Nephron (organoid): ENCODE measurements around the gene NIFK.
"Not testable (repeated sequence)": the region's sequence is repeated elsewhere in the genome, so short reads cannot be mapped to it uniquely, and the experiment has no call there.

Source experiments
- H3K27ac Mint-ChIP-seq, 3 experiments: 2 replicates each; pipeline ENCODE4 v1.8.0; 2020; ENCODE audit warnings: mixed read lengths in 3 of 3, mild to moderate bottlenecking in 2 of 3, moderate library complexity in 1 of 3
- H3K27me3 Mint-ChIP-seq: 2 replicates; pipeline ENCODE4 v1.8.0; 2021; ENCODE audit warnings: low read depth, mild to moderate bottlenecking, moderate library complexity, mixed read lengths
- H3K36me3 Mint-ChIP-seq: 2 replicates; pipeline ENCODE4 v1.8.0; 2020; ENCODE audit warnings: low read depth, mixed read lengths
- H3K4me1 Mint-ChIP-seq: 2 replicates; pipeline ENCODE4 v1.8.0; 2020; ENCODE audit warnings: mixed read lengths
- H3K4me3 Mint-ChIP-seq, 3 experiments: 2 replicates each; pipeline ENCODE4 v1.8.0; 2020; ENCODE audit warnings: mild to moderate bottlenecking in 3 of 3, mixed read lengths in 3 of 3, moderate library complexity in 2 of 3
- H3K9me3 Mint-ChIP-seq: 2 replicates; pipeline ENCODE4 v1.8.0; 2020; ENCODE audit warnings: mixed read lengths
- CTCF ChIP-seq, 3 experiments: fragments of 200-600 bp; sonication (generic); IDR thresholded peaks; one replicate each; pipeline ENCODE4 v1.5.0; 2021; ENCODE audit warnings: antibody characterized with exemption in 3 of 3; ENCODE audit not compliant: unreplicated experiment in 3 of 3

Gene NIFK

GRCh38 chr2:121741450-121741849, 4.8 kb upstream of the NIFK start:
- Mint-ChIP-seq H3K9me3 (peaks cover 3% of the 10 kb centered on the region), H3K4me3 (no peak overlapping the region), H3K4me1 (no peaks in the 10 kb centered on the region), H3K36me3 (no peaks in the 10 kb centered on the region), H3K27me3 (peaks cover 5% of the 10 kb centered on the region), H3K27ac (no peak overlapping the region)
- TF ChIP-seq CTCF (IDR thresholded peaks at IDR 0.05; ENCODE audit: unreplicated experiment in 3 of 3): no peak

- no peak overlapping the region for H3K27ac Mint-ChIP-seq
- H3K4me3 Mint-ChIP-seq: peak overlapping the region in 1 of 3 experiments; percentile 50
- H3K4me1 Mint-ChIP-seq: peaks cover 2% of the 10 kb centered on the region
- no peaks in the 10 kb centered on the region for H3K36me3 Mint-ChIP-seq
- peaks cover 5% of the 10 kb centered on the region for H3K27me3 Mint-ChIP-seq
- no peaks in the 10 kb centered on the region for H3K9me3 Mint-ChIP-seq
- no peak for TF ChIP-seq CTCF (IDR thresholded peaks at IDR 0.05; ENCODE audit: unreplicated experiment in 3 of 3)
Measured at GRCh38 chr2:121740973-121741372, 4.3 kb upstream of the NIFK start.

GRCh38 chr2:121736140-121736461, 574 bp downstream of the NIFK start:
- Mint-ChIP-seq H3K27ac (peak overlapping the region; percentile 25 to 91 (median 27)), H3K4me1 (peaks cover 11% of the 10 kb centered on the region), H3K27me3 (no peaks in the 10 kb centered on the region), H3K4me3 (peak overlapping the region; percentile 97 to 99 (median 98)), H3K9me3 (no peaks in the 10 kb centered on the region), H3K36me3 (peaks cover 26% of the 10 kb centered on the region)
- no peak for TF ChIP-seq CTCF (IDR thresholded peaks at IDR 0.05; ENCODE audit: unreplicated experiment in 3 of 3)

- peaks cover 31% of the 10 kb centered on the region for H3K36me3 Mint-ChIP-seq
- no peaks in the 10 kb centered on the region for H3K9me3 Mint-ChIP-seq
- TF ChIP-seq CTCF (IDR thresholded peaks at IDR 0.05; ENCODE audit: unreplicated experiment in 3 of 3): no peak
- peaks cover 11% of the 10 kb centered on the region for H3K4me1 Mint-ChIP-seq
- H3K27ac Mint-ChIP-seq: peak overlapping the region; percentile 25 to 91 (median 27)
- peak overlapping the region; percentile 97 to 99 (median 98) for H3K4me3 Mint-ChIP-seq
- H3K27me3 Mint-ChIP-seq: no peaks in the 10 kb centered on the region
Measured at GRCh38 chr2:121735518-121736074, 1.1 kb downstream of the NIFK start.

- H3K4me1 Mint-ChIP-seq: peaks cover 11% of the 10 kb centered on the region
- not testable (repeated sequence) for H3K27ac Mint-ChIP-seq
Measured at GRCh38 chr2:121734544-121734943, 2.1 kb downstream of the NIFK start.

GRCh38 chr2:121731366-121731765, 5.3 kb downstream of the NIFK start:
- Mint-ChIP-seq H3K9me3 (no peaks in the 10 kb centered on the region), H3K36me3 (peaks cover 64% of the 10 kb centered on the region), H3K4me1 (peaks cover 11% of the 10 kb centered on the region), H3K27me3 (no peaks in the 10 kb centered on the region), H3K4me3 (no peak overlapping the region), H3K27ac (no peak overlapping the region)
- no peak for TF ChIP-seq CTCF (IDR thresholded peaks at IDR 0.05; ENCODE audit: unreplicated experiment in 3 of 3)

More at GRCh38 chr2:121734544-121734943, 2.1 kb downstream of the NIFK start:
- H3K9me3 Mint-ChIP-seq, H3K27me3 Mint-ChIP-seq: not testable (repeated sequence)
- Mint-ChIP-seq H3K36me3 (peaks cover 38% of the 10 kb centered on the region), H3K4me3 (peak overlapping the region; percentile 97 to 99 (median 98))
